GM15510 (cell line): ENCODE data around the gene ANKS1A.

ENCODE experiments used
- POLR2A ChIP-seq: IDR thresholded peaks from 3 replicates; pipeline ENCODE4 v1.6.1; 2011; ENCODE audit warnings: borderline replicate concordance; ENCODE audit not compliant: insufficient read length; ENCODE audit errors: extremely low read depth

The ANKS1A gene

GRCh38 chr6:34982424-34982852, 93.4 kb downstream of the ANKS1A start:
- TF ChIP-seq POLR2A, result no peak

- TF ChIP-seq POLR2A, result no peak
Measured at GRCh38 chr6:34984416-34984815, 95.4 kb downstream of the ANKS1A start.

GRCh38 chr6:34985236-34985635, 96.2 kb downstream of the ANKS1A start:
- no peak for TF ChIP-seq POLR2A

GRCh38 chr6:34986845-34987246, 97.8 kb downstream of the ANKS1A start:
- TF ChIP-seq POLR2A, result no peak

- TF ChIP-seq POLR2A, result no peak
Measured at GRCh38 chr6:34987506-34987905, 98.5 kb downstream of the ANKS1A start.

- TF ChIP-seq POLR2A, result no peak
Measured at GRCh38 chr6:34990971-34991560, 102.0 kb downstream of the ANKS1A start.

GRCh38 chr6:34992376-34992775, 103.3 kb downstream of the ANKS1A start:
- no peak for TF ChIP-seq POLR2A

GRCh38 chr6:34993213-34993612, 104.2 kb downstream of the ANKS1A start:
- TF ChIP-seq POLR2A, result no peak

GRCh38 chr6:34994693-34995092, 105.6 kb downstream of the ANKS1A start:
- TF ChIP-seq POLR2A, result no peak

GRCh38 chr6:35007016-35007415, 118.0 kb downstream of the ANKS1A start:
- no peak for TF ChIP-seq POLR2A

- TF ChIP-seq POLR2A, result no peak
Measured at GRCh38 chr6:35008858-35009257, 119.8 kb downstream of the ANKS1A start.

- no peak for TF ChIP-seq POLR2A
Measured at GRCh38 chr6:35011096-35012041, 122.3 kb downstream of the ANKS1A start.

- TF ChIP-seq POLR2A, result no peak
Measured at GRCh38 chr6:35013701-35014100, 124.6 kb downstream of the ANKS1A start.

GRCh38 chr6:35014341-35014740, 125.3 kb downstream of the ANKS1A start:
- no peak for TF ChIP-seq POLR2A

- TF ChIP-seq POLR2A, result no peak
Measured at GRCh38 chr6:35014786-35015185, 125.7 kb downstream of the ANKS1A start.

GRCh38 chr6:35015476-35015875, 126.4 kb downstream of the ANKS1A start:
- no peak for TF ChIP-seq POLR2A
